Body of pancreas (tissue), 4 donors: ENCODE data around the gene SETBP1. TPM values are rescaled to one million over a fixed set of nuclear protein-coding genes. Genes with fewer than 3 reads are reported as not detected.

ENCODE experiments used
- ATAC-seq: fragments of 150-250 bp; one replicate; pipeline ENCODE4 v1.9.1; 2016
- DNase-seq, 4 donors: peaks; one replicate each; pipeline ENCODE4 v3.0.0-alpha.2; 2019
- H3K27ac ChIP-seq, 4 donors: fragments of 200-600 bp; sonication (generic); 1 replicate in 3 of 4; 2 replicates in 1 of 4; pipeline versions ENCODE4 v1.5.1 to v1.6.1; 2016 to 2019; ENCODE audit warnings: mild to moderate bottlenecking in 1 of 4, mixed read lengths in 1 of 4, moderate library complexity in 1 of 4
- H3K27me3 ChIP-seq, 2 donors: fragments of 200-600 bp; sonication (generic); one replicate each; pipeline ENCODE4 v1.6.0; 2016; ENCODE audit warnings: mild to moderate bottlenecking in 1 of 2
- H3K36me3 ChIP-seq, 2 donors: fragments of 200-600 bp; sonication (generic); replicated peaks in 1 of 2; 2 replicates each; pipeline ENCODE4 v1.5.1; 2016; ENCODE audit warnings: low read depth in 2 of 2; ENCODE audit not compliant: insufficient read depth in 1 of 2
- H3K4me1 ChIP-seq: fragments of 200-600 bp; sonication (generic); one replicate; pipeline ENCODE4 v1.6.0; 2016
- H3K4me3 ChIP-seq, 2 donors: fragments of 200-600 bp; sonication (generic); 1 replicate in 1 of 2; 2 replicates in 1 of 2; pipeline ENCODE4 v1.5.1; 2016 to 2019
- H3K9me3 ChIP-seq, 3 donors: fragments of 200-600 bp; sonication (generic); 1 replicate in 2 of 3; 2 replicates in 1 of 3; pipeline ENCODE4 v1.5.1; 2016
- CTCF ChIP-seq, 7 experiments: fragments of 450-650 bp in 4 of 7; fragments of 200-600 bp in 3 of 7; sonication (generic) in 3 of 7; IDR thresholded peaks; one replicate each; pipeline ENCODE4 v1.5.1; 2016 to 2019; ENCODE audit warnings: antibody characterized with exemption in 7 of 7
- POLR2A ChIP-seq, 3 donors: fragments of 450-650 bp; IDR thresholded peaks; one replicate each; pipeline ENCODE4 v1.6.1; 2016; ENCODE audit warnings: antibody characterized with exemption in 3 of 3, mild to moderate bottlenecking in 2 of 3
- WGBS, 2 donors: methylation state at CpG; one replicate each; pipeline ENCODE4 v1.1.5; 2017; 5-methylcytosine and 5-hydroxymethylcytosine counted together
- intact Hi-C: fragments of 100-400 bp; cut with DNase I; formaldehyde crosslinking; loops from one replicate; pipeline ENCODE4 v1.15.1; 2023
- total RNA-seq, 2 donors: library from RNA; depleted of rRNA; stranded (reverse); fragments of >200 nt; gene quantifications; one replicate each; pipeline ENCODE4 v1.1.0, GENCODE V29; 2016

SETBP1 gene
- total RNA-seq, 2 donors from 2014 or later: 23.6 to 37.2 TPM

- peak overlapping the region in 2 of 4 donors; percentile 15 to 28 for H3K27ac ChIP-seq
- no peak for TF ChIP-seq CTCF (IDR thresholded peaks at IDR 0.05)
- TF ChIP-seq POLR2A (IDR thresholded peaks at IDR 0.05): no peak
Measured at GRCh38 chr18:44852818-44853217, 172.1 kb downstream of the SETBP1 start.

GRCh38 chr18:44853430-44853829 is 172.7 kb downstream of the SETBP1 start:
- Histone ChIP-seq H3K36me3 (no peaks in the 10 kb centered on the region), H3K27ac (peak overlapping the region in 1 of 4 donors; percentile 28), H3K27me3 (no peaks in the 10 kb centered on the region), H3K4me3 (no peak overlapping the region), H3K4me1 (peaks cover 32% of the 10 kb centered on the region), H3K9me3 (no peaks in the 10 kb centered on the region)
- 75 to 79% methylated on average over 2 of the region's 2 CpGs for WGBS, 2 donors
- no peak for ATAC-seq
- intact Hi-C loops: loop anchor here (10.0 kb wide), 1 partner anchor 59 kb away; no protein-coding TSS in a partner anchor
- DNase-seq: no peak
- TF ChIP-seq POLR2A (IDR thresholded peaks at IDR 0.05): no peak
- TF ChIP-seq CTCF (IDR thresholded peaks at IDR 0.05): no peak

More at GRCh38 chr18:44852818-44853217, 172.1 kb downstream of the SETBP1 start:
- intact Hi-C loops: loop anchor here (10.0 kb wide), 1 partner anchor 58 kb away; no protein-coding TSS in a partner anchor
- Histone ChIP-seq H3K4me1 (peaks cover 32% of the 10 kb centered on the region), H3K36me3 (no peaks in the 10 kb centered on the region), H3K27me3 (no peaks in the 10 kb centered on the region), H3K4me3 (no peak overlapping the region), H3K9me3 (no peaks in the 10 kb centered on the region)
- peak; percentile 38 for ATAC-seq
- DNase-seq: peak in 2 of 4 donors; percentile 8 to 16

GRCh38 chr18:44855681-44856080 is 175.0 kb downstream of the SETBP1 start:
- Histone ChIP-seq H3K4me1 (peaks cover 37% of the 10 kb centered on the region), H3K27ac (no peak overlapping the region), H3K27me3 (no peaks in the 10 kb centered on the region), H3K9me3 (no peaks in the 10 kb centered on the region), H3K4me3 (no peak overlapping the region), H3K36me3 (no peaks in the 10 kb centered on the region)
- 96 to 99% methylated on average over 6 of the region's 6 CpGs for WGBS, 2 donors
- intact Hi-C loops: loop anchor here (10.0 kb wide), 1 partner anchor 61 kb away; no protein-coding TSS in a partner anchor
- DNase-seq (no peak), ATAC-seq (no peak)
- TF ChIP-seq CTCF (IDR thresholded peaks at IDR 0.05) (no peak), POLR2A (IDR thresholded peaks at IDR 0.05) (no peak)

- H3K27me3 ChIP-seq: no peaks in the 10 kb centered on the region
- intact Hi-C loops: loop anchor here (10.0 kb wide), 1 partner anchor 61 kb away; no protein-coding TSS in a partner anchor
- TF ChIP-seq CTCF (IDR thresholded peaks at IDR 0.05): no peak
- no peak for TF ChIP-seq POLR2A (IDR thresholded peaks at IDR 0.05)
- DNase-seq (no peak), ATAC-seq (no peak)
- H3K36me3 ChIP-seq: no peaks in the 10 kb centered on the region
- H3K27ac ChIP-seq: no peak overlapping the region
- peaks cover 37% of the 10 kb centered on the region for H3K4me1 ChIP-seq
- no peak overlapping the region for H3K4me3 ChIP-seq
- no peaks in the 10 kb centered on the region for H3K9me3 ChIP-seq
- WGBS, 2 donors: 42 to 44% methylated on average over 1 of the region's 1 CpG
Measured at GRCh38 chr18:44856157-44856556, 175.5 kb downstream of the SETBP1 start.

GRCh38 chr18:44857081-44857480 is 176.4 kb downstream of the SETBP1 start:
- Histone ChIP-seq H3K4me3 (no peak overlapping the region), H3K36me3 (no peaks in the 10 kb centered on the region), H3K27ac (no peak overlapping the region), H3K27me3 (no peaks in the 10 kb centered on the region), H3K9me3 (no peaks in the 10 kb centered on the region), H3K4me1 (peaks cover 37% of the 10 kb centered on the region)
- no peak for ATAC-seq
- no peak for TF ChIP-seq CTCF (IDR thresholded peaks at IDR 0.05)
- no peak for TF ChIP-seq POLR2A (IDR thresholded peaks at IDR 0.05)
- 49 to 54% methylated on average over 2 of the region's 2 CpGs for WGBS, 2 donors
- no peak for DNase-seq
- intact Hi-C loops: loop anchor here (10.0 kb wide), 1 partner anchor 62 kb away; no protein-coding TSS in a partner anchor
